HG02970 (cell line): ENCODE measurements around the gene TMPRSS9.

ENCODE experiments used
- ATAC-seq: cut with Tn5 transposase; IDR thresholded peaks from one replicate; pipeline ENCODE4 v1.9.1; 2021; ENCODE audit warnings: mild to moderate bottlenecking, moderate library complexity, moderate number of reproducible peaks; ENCODE audit not compliant: unreplicated experiment, low FRiP score

Gene TMPRSS9

DNA sequence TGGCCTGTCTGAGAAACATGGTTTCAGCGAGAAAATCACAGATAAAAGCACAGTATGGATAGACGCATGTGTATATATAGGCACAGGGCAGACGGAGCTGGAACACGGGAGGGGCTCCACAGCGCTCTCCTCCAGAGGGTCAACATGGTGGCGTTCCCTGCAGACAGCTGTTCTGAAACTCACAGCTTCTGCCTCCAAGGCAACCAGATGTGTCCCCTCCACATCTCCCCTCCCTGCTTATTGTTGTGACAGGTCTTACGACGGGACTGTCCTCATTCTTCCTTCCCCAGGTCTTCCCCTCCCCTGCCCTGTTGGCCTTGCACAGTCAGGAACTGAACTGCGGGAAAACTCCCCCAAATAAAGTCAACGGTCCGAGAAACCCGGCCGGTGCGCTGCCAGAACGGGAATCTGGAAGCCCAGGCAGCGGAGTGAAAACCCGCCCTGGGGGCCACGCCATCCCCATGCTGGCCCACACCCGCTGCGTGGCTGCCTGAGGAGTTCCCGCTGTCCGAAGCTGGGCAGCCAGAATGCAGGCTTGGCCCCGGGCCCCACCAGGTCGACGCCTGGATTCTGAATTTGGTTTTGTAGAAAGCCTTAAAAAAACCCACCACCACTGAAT, 70.0 kb downstream of the TMPRSS9 start:
- ATAC-seq: no peak

DNA sequence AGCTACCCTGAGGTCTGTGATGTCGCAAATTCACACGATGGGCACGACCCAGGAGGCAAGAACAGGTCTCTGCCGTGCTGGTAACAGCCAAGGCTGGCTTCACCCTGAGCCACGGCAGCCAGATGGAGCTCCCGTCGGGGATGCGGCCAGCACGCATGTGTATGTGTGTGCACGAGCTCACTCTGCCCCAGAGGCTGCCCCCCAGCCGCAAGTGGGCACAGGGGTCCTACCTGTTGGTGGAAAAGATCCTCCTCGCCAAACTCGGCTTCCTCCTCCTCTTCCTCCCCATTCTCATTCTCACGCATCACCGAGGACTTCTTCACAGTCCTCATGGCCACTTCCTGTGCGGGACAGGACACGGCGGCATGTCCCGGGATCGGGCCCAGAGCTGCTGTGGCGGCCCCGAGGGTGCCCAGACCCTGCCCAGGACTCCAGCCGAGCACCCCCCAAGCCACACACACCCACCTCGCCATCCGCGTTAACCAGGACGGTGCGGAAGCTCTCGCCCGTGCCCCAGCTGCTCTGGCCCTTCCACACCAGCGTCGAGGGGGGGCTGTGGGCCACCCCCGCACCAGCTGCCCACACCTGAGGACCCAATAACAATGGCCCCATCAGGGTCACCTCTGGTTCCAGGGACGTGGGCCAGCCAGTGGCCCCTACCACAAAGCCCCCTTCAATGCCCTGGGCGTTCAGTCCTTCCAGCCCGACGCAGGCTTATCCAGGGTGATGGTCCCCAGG, 71.4 kb downstream of the TMPRSS9 start:
- no peak for ATAC-seq

DNA sequence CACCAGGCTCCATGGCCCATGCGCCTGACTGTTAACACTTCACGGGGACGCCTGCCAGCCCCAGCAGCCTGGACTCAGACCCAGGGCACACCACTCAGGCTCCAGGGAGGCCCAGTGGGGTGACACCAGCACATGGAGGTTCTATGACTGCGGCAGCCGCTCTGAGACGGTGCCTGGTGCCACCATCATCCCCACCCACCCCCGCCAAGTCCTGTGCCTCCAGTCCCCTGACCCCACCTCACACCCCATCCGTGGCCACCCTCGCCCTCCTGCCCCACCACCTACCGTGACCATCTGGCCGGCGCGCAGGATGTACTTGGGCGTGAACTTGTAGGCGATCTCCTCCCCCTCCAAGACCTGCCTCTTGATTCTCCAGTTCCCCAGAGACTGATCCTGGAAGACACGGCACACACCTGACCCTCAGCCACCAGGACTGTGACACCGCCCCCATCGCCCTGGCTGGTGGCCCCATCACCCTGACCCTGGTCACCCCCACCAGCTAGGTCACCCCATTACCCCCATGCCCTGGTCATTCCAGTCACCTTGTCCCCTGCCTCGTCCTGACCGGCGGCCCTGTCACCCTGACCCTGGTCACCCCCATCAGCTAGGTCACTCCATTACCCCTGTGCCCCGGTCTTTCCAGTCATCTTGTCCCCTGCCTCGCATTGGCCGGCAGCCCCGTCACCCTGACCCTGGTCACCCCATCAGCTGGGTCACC, 72.2 kb downstream of the TMPRSS9 start:
- no peak for ATAC-seq

DNA sequence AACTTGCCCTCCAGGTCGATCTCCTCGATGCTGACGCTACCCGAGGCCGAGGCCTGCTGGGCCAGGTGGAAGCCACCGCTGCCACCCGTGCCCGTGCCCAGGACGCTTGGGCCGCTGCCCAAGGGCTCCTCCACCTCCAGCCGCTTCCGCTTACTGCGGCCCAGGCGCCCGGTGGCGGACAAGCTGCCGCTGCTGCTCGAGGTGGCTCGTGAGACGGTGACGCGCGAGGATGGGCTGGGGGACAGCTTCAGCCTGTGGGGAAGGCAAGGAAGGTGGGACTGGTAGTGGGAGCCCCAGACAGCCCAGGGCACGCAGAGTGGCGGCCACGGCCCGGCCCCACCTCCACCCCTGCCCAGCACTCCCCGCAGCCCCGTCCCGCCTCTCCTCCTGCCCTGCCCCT, 73.8 kb downstream of the TMPRSS9 start:
- no peak for ATAC-seq

DNA sequence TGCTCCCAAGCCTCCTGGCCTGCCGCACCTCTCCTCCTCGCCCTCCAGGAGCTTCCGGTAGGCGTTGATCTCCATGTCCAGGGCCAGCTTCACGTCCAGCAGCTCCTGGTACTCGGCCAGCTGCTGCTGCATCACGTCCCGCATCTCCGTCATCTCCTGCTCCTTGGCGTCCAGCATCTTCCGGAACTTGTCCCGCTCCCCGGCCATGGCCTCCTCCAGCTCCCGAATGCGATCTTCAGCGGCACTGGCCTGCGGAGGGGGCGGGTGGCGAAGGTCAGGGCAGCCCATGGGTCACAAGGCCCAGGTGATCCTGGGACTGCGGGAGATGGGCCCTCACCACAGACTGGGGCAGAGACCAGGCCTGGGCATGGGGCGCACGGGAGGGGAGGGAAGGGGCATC, 74.2 kb downstream of the TMPRSS9 start:
- no peak for ATAC-seq

DNA sequence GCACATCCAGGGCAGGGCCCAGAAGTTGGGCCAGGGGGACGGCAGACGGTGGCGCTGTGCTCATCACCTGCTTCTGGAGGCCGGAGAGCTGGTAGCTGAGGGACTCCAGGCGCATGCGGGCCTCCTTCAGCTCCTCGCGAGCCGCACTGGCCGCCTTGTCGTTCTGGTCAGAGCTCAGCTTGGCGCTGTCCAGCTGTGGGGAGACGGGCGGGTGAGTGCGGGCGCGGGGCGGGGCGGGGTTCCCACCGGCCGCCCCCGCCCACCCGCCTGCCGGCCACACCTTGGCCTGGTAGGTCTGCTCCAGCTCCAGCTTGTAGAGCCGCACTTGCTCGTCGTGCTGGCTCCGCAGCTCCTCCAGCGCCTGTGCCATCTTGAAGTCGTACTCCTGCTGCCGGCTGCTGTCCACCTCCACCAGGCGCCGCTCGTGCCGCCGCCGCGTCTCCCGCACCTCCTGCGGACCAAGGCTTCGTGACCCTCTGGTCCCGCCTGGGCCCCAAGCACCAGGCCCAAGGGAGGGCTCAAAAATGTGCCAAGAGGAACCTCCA, 74.7 kb downstream of the TMPRSS9 start:
- no peak for ATAC-seq

DNA sequence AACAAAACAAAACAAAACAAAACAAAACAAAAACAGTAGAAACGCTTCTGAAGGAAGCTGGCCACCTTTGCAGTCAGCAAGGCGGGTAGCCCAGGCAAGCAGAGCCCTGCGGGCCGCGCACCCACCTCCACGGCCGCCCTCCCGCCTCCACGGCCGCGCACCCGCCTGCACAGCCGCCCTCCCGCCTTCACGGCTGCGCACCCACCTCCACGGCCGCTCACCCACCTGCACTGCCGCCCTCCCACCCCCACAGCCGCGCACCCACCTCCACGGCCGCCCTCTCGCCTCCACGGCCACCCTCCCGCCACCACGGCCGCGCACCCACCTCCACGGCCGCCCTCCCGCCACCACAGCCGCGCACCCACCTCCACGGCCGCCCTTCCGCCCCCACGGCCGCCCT, 76.3 kb downstream of the TMPRSS9 start:
- ATAC-seq: no peak

DNA sequence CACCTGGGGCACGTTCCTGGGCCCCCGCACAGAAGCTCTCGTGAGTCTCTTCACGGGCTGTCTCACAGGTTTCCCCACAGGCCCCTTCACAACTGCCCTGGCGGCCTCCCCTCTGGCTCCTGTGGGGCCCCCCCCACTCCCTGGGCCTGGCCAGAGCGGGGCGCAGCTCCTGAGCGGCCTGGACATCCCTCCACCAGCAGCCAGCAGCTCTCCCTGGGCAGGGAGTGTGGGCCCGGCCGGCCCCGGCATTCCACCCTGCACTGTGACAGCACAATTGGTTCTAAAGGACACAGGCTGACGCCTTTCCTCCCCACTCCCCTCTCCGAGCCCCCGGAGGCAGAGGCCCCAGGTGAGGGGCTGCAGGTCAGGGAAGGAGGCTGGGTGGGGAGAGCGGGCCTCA, 76.9 kb downstream of the TMPRSS9 start:
- ATAC-seq: no peak

DNA sequence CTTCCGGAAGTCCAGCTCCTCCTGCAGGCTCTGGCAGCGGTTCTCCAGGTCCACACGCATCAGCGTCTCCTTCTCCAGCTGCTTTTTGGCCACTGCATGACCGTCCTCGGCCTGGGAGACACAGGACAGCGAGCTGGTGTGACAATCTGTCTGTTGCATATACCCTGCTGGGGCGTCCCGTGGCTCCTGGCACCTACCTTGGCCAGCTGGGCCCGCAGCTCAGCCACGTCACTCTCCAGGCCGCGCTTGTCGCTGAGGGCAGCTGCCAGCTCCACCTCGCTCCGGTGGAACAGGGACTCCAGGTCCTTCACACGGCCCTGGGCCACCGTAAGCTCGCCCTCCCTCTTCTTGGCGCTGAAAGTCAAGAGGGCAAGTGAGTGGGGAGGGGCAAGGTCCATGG, 78.1 kb downstream of the TMPRSS9 start:
- no peak for ATAC-seq

DNA sequence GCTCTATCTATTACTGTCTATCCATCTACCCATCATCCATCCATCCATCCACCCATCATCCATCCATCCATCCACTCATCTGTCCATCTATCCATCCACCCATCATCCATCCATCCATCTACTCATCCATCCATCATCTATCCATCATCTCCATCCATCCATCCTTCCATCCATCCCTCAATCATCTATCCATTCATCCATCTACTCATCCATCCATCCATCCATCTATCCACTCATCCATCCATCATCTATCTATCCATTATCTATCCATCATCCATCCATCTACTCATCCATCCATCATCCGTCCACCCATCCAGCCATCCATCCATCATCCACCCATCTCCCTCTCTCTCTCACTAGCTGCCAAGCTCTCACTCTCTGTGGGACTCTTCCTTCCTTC, 80.5 kb downstream of the TMPRSS9 start:
- no peak for ATAC-seq

DNA sequence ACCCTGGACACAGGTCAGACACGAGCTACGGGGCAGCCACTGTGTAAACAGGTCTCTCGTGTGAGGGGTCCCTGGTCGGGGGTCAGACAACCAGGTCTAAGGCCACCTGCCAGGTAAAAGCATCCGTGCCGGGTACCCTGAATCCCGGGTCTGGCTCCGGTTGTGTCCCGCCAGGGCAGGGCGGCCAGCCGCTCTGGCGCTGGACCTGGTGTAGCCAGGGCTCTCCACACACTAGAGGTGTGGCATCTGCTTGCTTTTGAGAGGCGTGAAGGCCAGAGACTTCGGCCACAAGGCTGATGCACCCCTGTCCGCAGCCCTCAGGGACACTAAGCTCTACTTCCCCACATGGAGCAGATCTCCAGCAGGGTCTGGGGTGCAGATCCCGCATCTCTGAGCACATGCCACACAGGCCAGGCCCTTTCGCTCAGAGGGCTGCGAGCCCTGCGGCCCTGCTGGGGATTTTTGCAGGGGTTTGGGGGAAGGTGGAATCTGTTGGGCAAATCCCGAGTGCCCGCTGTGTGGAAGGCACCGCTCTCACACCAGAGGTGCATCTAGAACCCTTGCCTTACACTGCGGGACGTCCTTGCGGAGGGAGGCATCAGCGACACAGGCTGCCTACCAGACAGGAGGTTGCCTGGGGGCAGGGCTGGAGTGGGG, 81.2 kb downstream of the TMPRSS9 start:
- ATAC-seq: no peak

DNA sequence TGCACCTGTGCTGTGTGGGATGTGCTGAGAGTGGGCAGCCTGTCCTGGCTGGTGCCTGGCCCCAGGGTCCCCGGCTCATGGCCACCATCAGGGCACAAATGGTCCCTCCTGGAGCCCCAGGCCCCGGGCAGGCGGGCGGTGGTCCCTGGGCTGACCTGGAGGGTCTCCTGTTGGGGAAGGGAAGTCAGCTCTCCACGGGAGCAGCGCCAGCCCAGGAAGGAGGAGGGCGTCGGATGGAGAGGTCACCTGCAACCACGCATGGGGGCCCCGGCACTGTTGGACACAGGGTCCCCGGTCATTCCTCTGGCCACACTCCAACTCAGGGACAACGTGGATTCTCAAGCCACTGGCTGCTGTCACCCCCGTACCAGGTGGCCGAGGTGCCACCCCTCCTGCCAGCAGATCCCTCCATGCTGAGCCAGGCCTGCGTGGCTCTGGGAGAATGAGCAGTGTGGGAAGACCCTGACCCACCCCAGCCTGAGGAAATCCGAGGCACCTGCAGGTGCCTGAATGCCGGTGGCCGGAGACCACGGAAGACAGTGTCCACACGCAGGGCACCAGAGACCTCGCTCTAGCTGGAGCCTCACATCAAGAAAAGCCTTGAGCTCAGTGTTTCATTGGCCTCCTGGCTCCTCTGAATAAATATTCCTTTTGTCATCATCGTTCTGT, 83.2 kb downstream of the TMPRSS9 start:
- no peak for ATAC-seq

DNA sequence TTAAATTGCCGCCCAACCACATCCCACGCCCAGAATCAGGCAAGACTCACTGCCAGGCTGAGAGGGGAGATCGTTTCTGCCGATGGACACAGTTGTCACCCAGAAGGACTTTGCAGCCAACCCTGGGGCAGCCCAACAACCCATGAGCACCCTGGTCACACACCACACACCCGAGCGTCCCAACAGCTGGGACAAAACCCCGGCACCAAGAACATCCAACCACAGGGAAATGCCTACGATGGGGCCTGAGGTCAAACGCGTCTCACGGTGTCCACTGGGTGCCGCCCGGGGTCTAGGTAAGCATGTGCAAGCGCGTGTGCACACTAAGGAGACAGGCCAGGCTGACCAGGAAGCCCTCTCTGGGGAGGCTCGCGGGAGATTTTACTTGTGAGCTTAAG, 83.7 kb downstream of the TMPRSS9 start:
- ATAC-seq: no peak

DNA sequence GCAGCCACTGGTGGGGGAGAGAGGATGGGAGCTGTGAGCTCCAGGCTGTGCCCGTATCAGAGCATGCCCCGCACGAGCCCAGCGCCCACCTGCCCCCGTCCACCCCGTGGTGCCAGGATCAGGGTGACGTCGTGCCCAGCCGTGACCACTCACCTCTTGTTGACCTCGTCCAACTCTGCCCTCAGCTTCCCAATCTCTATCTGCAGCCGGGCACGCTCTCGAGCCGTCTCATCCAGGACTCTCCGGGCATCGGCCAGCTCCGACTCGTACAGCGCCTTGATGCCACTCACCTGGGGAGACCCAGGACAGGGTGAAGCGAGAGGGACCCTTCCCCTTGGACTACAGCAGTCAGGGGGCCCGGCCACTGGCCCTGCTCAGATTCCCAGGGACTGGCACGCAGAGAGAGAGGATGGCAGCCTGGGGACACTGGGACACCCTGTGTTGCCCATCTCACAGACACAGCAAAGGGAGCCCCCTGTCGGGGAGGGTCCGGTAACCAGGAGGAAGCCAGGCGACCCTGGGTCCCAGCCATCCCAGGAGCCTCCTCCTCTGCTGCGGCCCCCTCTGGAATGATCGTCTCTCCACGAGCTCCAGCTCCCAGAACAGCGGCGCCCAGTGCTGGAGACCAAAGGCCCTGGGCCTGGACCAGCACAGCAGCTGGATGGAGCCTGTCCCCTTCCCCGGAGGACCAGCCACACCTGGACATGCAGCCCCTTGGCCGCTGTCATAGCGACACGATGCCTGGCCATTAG, 84.4 kb downstream of the TMPRSS9 start:
- no peak for ATAC-seq

DNA sequence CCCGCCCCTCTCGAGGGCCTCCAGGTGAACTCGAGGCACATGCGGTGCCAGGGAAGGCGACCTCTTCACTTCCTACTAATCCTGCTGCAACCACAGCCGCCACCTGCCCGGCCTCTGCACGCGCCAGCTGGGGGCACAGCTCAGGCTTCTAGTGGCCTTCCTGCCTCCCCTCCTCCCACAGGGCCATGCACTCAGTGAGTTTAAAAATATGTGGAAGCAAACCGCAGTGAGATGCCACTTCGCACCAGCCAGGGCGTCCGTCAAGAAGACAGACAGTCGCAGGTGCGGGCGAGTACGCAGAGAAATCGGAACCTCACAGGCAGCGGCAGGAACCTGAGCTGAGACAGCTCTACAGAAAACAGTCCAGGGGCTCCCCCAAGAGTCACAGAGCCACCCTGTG, 86.3 kb downstream of the TMPRSS9 start:
- no peak for ATAC-seq

DNA sequence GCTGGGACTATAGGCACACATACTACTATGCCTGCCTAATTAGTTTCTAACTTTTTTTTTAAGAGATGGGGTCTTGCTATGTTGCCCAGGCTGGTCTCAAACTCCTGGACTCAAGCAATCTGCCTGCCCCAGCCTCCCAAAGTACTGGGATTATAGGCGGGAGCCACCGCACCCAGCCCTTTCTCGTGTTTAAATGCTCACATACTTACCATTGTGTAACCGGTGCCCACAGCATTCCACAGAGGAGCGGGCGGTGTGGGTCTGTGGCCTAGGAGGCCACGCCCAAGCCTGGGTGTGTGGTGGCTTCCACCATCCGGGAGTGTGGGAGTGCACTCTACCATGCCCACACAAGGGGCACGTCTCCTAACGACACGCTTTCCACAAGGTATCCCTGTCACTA, 89.0 kb downstream of the TMPRSS9 start:
- no peak for ATAC-seq

DNA sequence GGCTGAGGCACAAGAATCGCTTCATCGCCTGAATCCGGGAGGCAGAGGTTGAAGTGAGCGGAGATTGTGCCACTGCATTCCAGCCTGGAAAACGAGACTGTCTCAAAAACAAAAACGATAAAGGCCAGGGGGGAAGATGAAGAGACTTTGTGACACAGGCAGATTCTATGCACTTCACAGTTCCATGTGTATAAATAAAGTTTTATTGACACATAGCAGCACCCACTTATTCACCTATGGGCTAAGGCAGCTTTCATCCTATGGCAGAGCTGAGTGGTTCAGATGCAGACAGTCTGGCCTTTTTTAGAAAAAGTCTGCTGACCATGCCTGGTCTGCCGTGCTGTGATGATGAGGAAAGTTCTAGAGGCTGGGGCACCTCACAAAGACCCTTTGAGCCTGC, 91.1 kb downstream of the TMPRSS9 start:
- ATAC-seq: no peak

DNA sequence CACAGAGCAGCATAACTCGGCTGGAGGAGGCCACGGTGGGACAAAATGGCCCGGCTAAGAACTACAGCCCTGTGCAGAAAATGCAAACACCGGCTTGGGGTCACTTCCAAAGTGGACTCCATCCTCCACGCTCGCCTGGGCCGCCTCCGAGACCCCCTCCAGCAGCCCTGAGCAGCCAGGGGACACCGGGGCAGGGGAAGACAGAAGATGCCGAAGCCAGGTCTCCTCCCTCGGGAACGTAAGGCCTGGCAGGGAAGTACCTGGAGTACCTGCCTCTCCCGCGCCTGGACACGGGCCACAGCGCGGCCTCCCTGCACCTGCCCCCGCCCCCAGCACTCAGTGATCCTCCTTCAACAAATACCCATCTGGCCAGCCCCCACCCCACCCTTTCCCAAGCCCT, 91.7 kb downstream of the TMPRSS9 start:
- ATAC-seq: no peak

DNA sequence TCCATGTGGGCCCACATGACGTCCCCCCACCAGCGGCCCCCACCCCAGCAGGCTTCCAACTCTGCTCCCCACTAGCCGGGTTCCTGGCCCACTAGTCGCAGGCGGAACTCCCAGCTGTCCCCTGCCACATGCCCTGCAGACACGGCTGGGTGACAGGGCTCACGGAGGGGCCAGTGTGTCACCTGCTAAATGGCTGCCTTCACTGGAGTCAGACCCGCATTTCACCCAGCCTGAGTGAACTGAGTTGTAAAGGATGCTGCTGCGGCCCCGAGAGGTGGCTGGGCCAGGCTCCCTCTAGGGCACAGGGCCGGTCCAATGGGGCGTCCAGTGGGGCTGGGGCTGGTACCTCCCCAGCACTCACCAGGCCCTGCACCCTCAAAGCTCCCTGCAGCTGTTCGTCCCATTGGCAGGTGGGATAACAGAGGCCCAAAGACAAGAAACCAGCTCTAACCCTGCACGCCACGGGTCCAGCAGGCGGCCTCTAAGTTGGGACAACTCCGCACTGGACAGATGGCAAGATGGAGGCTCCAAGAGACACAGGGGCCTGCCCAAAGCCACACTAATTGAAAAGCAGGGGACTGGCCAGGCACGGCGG, 93.5 kb downstream of the TMPRSS9 start:
- ATAC-seq: no peak
